Activated B cell treated with CpG ODN at 0.5 μM for 24 hours (primary cell): Measurements from ENCODE around the gene XPOT. TPM values are rescaled to one million over a fixed set of nuclear protein-coding genes. Genes with fewer than 3 reads are reported as not detected.

Source experiments
- ATAC-seq: fragments of 200-7000 bp; cut with Tn5 transposase; one replicate; pipeline ENCODE4 v1.10.0; 2021; ENCODE audit warnings: low read depth, mild to moderate bottlenecking, moderate library complexity
- CTCF ChIA-PET: fragments of 350-600 bp; sonication (Branson Sonifier 250); formaldehyde crosslinking; loops from one replicate; lab custom pipeline; 2021; ENCODE audit warnings: antibody characterized with exemption; lab: Charles Lee
- POLR2A ChIA-PET: fragments of 350-600 bp; sonication (Branson Sonifier 250); formaldehyde crosslinking; loops from one replicate; lab custom pipeline; 2021; ENCODE audit warnings: antibody characterized with exemption; lab: Charles Lee
- DNase-seq: peaks from one replicate; pipeline ENCODE4 v3.0.0; 2022
- H3K27ac Mint-ChIP-seq: one replicate; pipeline ENCODE4 v1.8.0; 2020; ENCODE audit warnings: mixed read lengths
- H3K27me3 Mint-ChIP-seq: one replicate; pipeline ENCODE4 v1.8.0; 2021; ENCODE audit warnings: mixed read lengths
- H3K36me3 Mint-ChIP-seq: one replicate; pipeline ENCODE4 v1.8.0; 2021; ENCODE audit warnings: low read depth, mixed read lengths
- H3K4me1 Mint-ChIP-seq: one replicate; pipeline ENCODE4 v1.8.0; 2021; ENCODE audit warnings: mixed read lengths
- H3K4me3 Mint-ChIP-seq: one replicate; pipeline ENCODE4 v1.8.0; 2020; ENCODE audit warnings: mild to moderate bottlenecking, mixed read lengths
- H3K9me3 Mint-ChIP-seq: one replicate; pipeline ENCODE4 v1.8.0; 2020; ENCODE audit warnings: mixed read lengths
- intact Hi-C: fragments of 100-400 bp; cut with micrococcal nuclease; formaldehyde crosslinking; loops from one replicate; pipeline ENCODE4 v1.15.1; 2024
- total RNA-seq: library from RNA; stranded (reverse); gene quantifications from 2 replicates; pipeline ENCODE4 v1.2.3, GENCODE V29; 2022
- TF ChIP-seq, protein P1 (sequence below): fragments of 200-600 bp; IDR thresholded peaks from one replicate; pipeline ENCODE4 v1.8.0; 2022; ENCODE audit warnings: antibody characterized with exemption, mild to moderate bottlenecking

Gene XPOT
- total RNA-seq, 1 donor from 2014 or later, result 96.2 TPM

- intact Hi-C loops, result loop anchor here (5.0 kb wide), 1 partner anchor 68 kb away; no protein-coding TSS in a partner anchor
- ATAC-seq, result no peak
- H3K4me3 Mint-ChIP-seq, result no peak overlapping the region
These were observed 15.5 kb downstream of the XPOT start for GRCh38 chr12:64419696-64420095.

DNA sequence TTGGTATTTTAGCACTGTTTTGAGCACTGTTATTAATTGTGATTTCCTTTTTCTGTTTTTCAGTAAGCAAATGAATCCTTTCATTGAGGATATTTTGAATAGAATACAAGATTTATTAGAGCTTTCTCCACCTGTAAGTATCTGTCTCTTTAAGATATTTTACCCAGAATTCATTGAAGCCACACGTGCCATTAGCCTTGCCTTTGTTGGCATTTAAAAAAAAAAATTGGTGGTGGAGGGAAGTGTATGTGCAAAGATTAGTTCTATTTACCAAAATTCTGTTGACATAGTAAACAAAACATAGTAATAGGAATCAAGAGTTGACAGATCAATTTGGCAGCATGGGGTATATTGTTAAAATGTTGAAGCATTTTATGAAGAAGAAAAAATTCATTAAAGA is 23.8 kb downstream of the XPOT start:
- Mint-ChIP-seq H3K36me3 (peaks cover 88% of the 10 kb centered on the region), H3K27ac (no peak overlapping the region), H3K27me3 (no peaks in the 10 kb centered on the region), H3K9me3 (no peaks in the 10 kb centered on the region), H3K4me3 (no peak overlapping the region), H3K4me1 (no peaks in the 10 kb centered on the region)
- ATAC-seq (no peak), DNase-seq (no peak)
- intact Hi-C loops, result no loop called here
- TF ChIP-seq, protein P1, sequence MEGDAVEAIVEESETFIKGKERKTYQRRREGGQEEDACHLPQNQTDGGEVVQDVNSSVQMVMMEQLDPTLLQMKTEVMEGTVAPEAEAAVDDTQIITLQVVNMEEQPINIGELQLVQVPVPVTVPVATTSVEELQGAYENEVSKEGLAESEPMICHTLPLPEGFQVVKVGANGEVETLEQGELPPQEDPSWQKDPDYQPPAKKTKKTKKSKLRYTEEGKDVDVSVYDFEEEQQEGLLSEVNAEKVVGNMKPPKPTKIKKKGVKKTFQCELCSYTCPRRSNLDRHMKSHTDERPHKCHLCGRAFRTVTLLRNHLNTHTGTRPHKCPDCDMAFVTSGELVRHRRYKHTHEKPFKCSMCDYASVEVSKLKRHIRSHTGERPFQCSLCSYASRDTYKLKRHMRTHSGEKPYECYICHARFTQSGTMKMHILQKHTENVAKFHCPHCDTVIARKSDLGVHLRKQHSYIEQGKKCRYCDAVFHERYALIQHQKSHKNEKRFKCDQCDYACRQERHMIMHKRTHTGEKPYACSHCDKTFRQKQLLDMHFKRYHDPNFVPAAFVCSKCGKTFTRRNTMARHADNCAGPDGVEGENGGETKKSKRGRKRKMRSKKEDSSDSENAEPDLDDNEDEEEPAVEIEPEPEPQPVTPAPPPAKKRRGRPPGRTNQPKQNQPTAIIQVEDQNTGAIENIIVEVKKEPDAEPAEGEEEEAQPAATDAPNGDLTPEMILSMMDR, result no peak
- CTCF ChIA-PET, result no interaction called here
- POLR2A ChIA-PET, result no interaction called here

More at GRCh38 chr12:64419696-64420095, 15.5 kb downstream of the XPOT start:
- no peak for DNase-seq
- peaks cover 86% of the 10 kb centered on the region for H3K36me3 Mint-ChIP-seq
- no peak overlapping the region for H3K27ac Mint-ChIP-seq
- ChIA-PET POLR2A (no interaction called here), CTCF (no interaction called here)
- TF ChIP-seq, protein P1, result no peak
- no peaks in the 10 kb centered on the region for H3K27me3 Mint-ChIP-seq
- H3K4me1 Mint-ChIP-seq, result no peaks in the 10 kb centered on the region
- H3K9me3 Mint-ChIP-seq, result no peaks in the 10 kb centered on the region

- DNase-seq, result no peak
- intact Hi-C loops, result no loop called here
- no peak overlapping the region for H3K27ac Mint-ChIP-seq
- no peaks in the 10 kb centered on the region for H3K9me3 Mint-ChIP-seq
- TF ChIP-seq, protein P1, result no peak
- POLR2A ChIA-PET, result no interaction called here
- H3K4me3 Mint-ChIP-seq, result no peak overlapping the region
- no peaks in the 10 kb centered on the region for H3K27me3 Mint-ChIP-seq
- no peak for ATAC-seq
- H3K36me3 Mint-ChIP-seq, result peaks cover 86% of the 10 kb centered on the region
- H3K4me1 Mint-ChIP-seq, result no peaks in the 10 kb centered on the region
- CTCF ChIA-PET, result no interaction called here
These were observed 24.8 kb downstream of the XPOT start for GRCh38 chr12:64428956-64429355.

DNA sequence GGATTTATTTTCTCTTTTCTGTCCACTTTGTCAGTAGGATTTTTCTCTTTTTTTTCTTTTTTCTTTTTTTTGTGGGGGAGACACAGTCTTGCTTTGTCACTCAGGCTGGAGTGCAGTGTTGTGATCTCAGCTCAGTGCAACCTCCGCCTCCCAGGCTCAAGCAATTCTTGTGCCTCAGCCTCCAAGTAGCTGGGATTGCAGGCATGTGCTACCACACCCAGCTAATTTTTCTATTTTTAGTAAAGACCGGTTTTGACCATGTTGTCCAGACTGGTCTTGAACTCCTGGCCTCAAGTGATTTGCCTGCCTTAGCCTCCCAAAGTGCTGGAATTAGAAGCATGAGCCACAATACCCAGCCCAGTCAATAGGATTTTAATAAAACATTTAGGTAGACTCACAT is 26.7 kb downstream of the XPOT start:
- Mint-ChIP-seq H3K27ac (no peak overlapping the region), H3K4me1 (no peaks in the 10 kb centered on the region), H3K9me3 (no peaks in the 10 kb centered on the region), H3K36me3 (peaks cover 86% of the 10 kb centered on the region), H3K27me3 (no peaks in the 10 kb centered on the region), H3K4me3 (no peak overlapping the region)
- ATAC-seq (no peak), DNase-seq (no peak)
- intact Hi-C loops, result no loop called here
- TF ChIP-seq, protein P1, result no peak
- POLR2A ChIA-PET, result no interaction called here
- CTCF ChIA-PET, result no interaction called here

DNA sequence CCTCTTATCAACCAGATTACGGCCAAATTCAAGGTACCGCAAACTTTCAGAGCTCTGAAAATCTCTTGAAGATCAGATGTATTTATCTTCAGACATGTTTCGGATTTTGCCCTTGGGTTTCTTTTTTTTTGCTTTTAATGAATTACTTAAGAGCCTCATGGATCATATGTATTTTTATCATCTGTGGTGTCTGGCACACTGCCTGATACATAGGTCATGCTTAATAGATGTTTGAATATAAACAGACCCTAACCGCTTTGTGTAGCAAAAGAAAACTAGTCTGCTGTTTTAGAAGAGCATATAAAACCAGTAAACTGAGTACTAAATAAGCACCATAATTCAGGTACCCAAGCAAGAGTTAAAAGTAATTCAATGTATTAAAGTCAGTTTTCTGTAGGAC is 27.6 kb downstream of the XPOT start:
- Mint-ChIP-seq H3K27ac (no peak overlapping the region), H3K36me3 (peaks cover 86% of the 10 kb centered on the region), H3K27me3 (no peaks in the 10 kb centered on the region), H3K9me3 (no peaks in the 10 kb centered on the region), H3K4me3 (no peak overlapping the region), H3K4me1 (no peaks in the 10 kb centered on the region)
- ChIA-PET CTCF (no interaction called here), POLR2A (interaction anchor here (0.6 kb wide), 1 partner anchor 31 kb away, joined by 3 read pairs; no protein-coding TSS in a partner anchor)
- intact Hi-C loops, result no loop called here
- TF ChIP-seq, protein P1, result no peak
- DNase-seq, result no peak
- no peak for ATAC-seq
